ENCODE results near the gene OR10H5. TPM values are rescaled to one million over a fixed set of nuclear protein-coding genes. Genes with fewer than 3 reads are reported as not detected.

Gene OR10H5
- total and polyA plus RNA-seq, 2 of the 13 experiments (the other 11 are each of a cell fraction or from before 2014, with no cell fraction given) = not detected

DNA sequence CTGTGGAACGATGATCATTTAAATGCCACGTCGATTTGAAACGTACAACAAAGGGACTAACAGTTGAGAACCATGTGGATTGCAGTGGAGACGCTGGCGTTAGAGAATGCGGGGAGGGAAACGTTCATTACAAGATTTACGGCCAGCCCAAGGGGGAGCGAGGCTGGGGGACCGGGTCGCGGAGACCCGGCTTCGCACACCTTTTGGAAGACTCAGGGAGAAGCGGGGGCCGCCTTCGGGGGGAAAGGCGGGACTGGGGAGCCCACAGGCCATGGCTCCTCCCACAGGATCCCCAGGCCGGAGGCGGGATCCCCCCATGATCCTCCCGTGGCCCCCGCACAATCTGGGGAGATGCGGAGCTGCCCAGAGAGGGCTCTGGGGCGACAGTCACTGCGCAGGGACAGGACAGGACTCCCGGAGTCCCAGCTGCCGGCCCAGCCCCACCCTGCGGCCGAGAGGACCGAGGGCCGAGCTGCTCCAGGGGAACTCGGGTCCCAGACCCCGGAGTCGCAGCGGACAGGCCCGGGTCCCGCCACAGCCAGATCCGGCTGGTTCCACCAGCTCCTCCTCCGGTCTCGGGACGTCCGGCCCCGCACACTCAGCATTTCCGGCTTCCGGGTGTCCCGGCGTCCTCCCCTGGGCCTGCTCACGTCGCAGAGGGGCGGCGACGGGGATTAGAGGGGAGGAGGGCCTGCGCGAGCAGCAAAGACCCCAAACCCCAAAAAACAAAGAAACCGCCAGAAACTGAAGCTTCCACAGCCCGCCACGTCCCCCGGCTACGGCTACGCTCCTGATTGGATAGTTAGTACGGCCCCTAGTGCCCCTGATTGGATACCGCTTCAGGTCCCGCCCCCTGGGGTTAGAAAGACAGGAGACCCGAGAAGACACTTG, 49.1 kb downstream of the OR10H5 start (continued):
- TF ChIP-seq NCOR1 (IDR thresholded peaks at IDR 0.05; ENCODE audit: borderline replicate concordance, low read length) (no peak; the same call in 1 of the 2 replicates), SNAI1 (CRISPR knock-in tag; IDR thresholded peaks at IDR 0.05; ENCODE audit: borderline replicate concordance) (peak; percentile 82; the same call in 1 of the 2 replicates), STAG1 (CRISPR knock-in tag; IDR thresholded peaks at IDR 0.05) (no peak), NKX3-1 (CRISPR knock-in tag; IDR thresholded peaks at IDR 0.05) (0 out of 2 replicates have a peak, but pooled peaks have one; percentile 3), ZBTB40 (IDR thresholded peaks at IDR 0.05) (peak; percentile 42; the same call in 1 of the 2 replicates), ZBTB40 (CRISPR knock-in tag; IDR thresholded peaks at IDR 0.05) (no peak), ZNF891 (CRISPR knock-in tag; IDR thresholded peaks at IDR 0.05) (peak; percentile 59; the same call in 1 of the 2 replicates), CREM (IDR thresholded peaks at IDR 0.05) (0 out of 2 replicates have a peak, but pooled peaks have one; percentile 28), CREM (CRISPR knock-in tag; IDR thresholded peaks at IDR 0.05) (no peak), SRSF1 (optimal IDR thresholded peaks at IDR 0.05; ENCODE audit: low read depth, low read length) (peak; percentile 92), KDM5B (CRISPR knock-in tag; IDR thresholded peaks at IDR 0.05; ENCODE audit: borderline replicate concordance) (peak; percentile 75), ELF3 (CRISPR knock-in tag; IDR thresholded peaks at IDR 0.05) (peak; percentile 46; the same call in 1 of the 2 replicates), SRY (CRISPR knock-in tag; IDR thresholded peaks at IDR 0.05) (0 out of 2 replicates have a peak, but pooled peaks have one; percentile 22), BCL6 (CRISPR knock-in tag; IDR thresholded peaks at IDR 0.05) (0 out of 2 replicates have a peak, but pooled peaks have one; percentile 9), NFYC (CRISPR knock-in tag; IDR thresholded peaks at IDR 0.05) (peak; percentile 93), SP2 (CRISPR knock-in tag; IDR thresholded peaks at IDR 0.05) (peak; percentile 86), U2AF2 (IDR thresholded peaks at IDR 0.05; ENCODE audit: low read depth, low read length) (0 out of 2 replicates have a peak, but pooled peaks have one; percentile 32)
- TF ChIP-seq, protein P1, sequence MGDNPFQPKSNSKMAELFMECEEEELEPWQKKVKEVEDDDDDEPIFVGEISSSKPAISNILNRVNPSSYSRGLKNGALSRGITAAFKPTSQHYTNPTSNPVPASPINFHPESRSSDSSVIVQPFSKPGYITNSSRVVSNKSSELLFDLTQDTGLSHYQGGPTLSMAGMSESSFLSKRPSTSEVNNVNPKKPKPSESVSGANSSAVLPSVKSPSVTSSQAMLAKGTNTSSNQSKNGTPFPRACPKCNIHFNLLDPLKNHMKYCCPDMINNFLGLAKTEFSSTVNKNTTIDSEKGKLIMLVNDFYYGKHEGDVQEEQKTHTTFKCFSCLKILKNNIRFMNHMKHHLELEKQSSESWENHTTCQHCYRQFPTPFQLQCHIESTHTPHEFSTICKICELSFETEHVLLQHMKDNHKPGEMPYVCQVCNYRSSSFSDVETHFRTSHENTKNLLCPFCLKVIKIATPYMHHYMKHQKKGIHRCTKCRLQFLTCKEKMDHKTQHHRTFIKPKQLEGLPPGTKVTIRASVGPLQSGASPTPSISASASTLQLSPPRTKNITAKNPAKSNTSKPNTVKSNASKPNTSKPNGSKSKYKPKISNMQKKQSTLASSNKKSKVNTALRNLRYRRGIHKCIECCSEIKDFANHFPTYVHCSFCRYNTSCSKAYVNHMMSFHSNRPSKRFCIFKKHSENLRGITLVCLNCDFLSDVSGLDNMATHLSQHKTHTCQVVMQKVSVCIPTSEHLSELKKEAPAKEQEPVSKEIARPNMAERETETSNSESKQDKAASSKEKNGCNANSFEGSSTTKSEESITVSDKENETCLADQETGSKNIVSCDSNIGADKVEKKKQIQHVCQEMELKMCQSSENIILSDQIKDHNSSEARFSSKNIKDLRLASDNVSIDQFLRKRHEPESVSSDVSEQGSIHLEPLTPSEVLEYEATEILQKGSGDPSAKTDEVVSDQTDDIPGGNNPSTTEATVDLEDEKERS (CRISPR knock-in tag; IDR thresholded peaks at IDR 0.05) = 0 out of 2 replicates have a peak, but pooled peaks have one; percentile 20
